HG03108 (cell line): ENCODE data around the gene TUT4.

Experiments
- ATAC-seq: cut with Tn5 transposase; IDR thresholded peaks from one replicate; pipeline ENCODE4 v1.9.1; 2021; ENCODE audit warnings: moderate library complexity; ENCODE audit not compliant: unreplicated experiment

Gene TUT4

GRCh38 chr1:52576074-52576473 is 23.2 kb upstream of the TUT4 start:
- ATAC-seq = no peak

GRCh38 chr1:52574594-52574993 is 21.7 kb upstream of the TUT4 start:
- no peak for ATAC-seq

- no peak for ATAC-seq
Measured at GRCh38 chr1:52572387-52572786, 19.5 kb upstream of the TUT4 start.

- ATAC-seq = no peak
Measured at GRCh38 chr1:52571783-52572182, 18.9 kb upstream of the TUT4 start.

GRCh38 chr1:52569449-52570210 is 16.7 kb upstream of the TUT4 start:
- no peak for ATAC-seq

- ATAC-seq = no peak
Measured at GRCh38 chr1:52567943-52568342, 15.1 kb upstream of the TUT4 start.

- ATAC-seq = no peak
Measured at GRCh38 chr1:52562766-52563165, 9.9 kb upstream of the TUT4 start.

GRCh38 chr1:52559875-52560274 is 7.0 kb upstream of the TUT4 start:
- ATAC-seq = no peak

GRCh38 chr1:52558941-52559340 is 6.0 kb upstream of the TUT4 start:
- ATAC-seq = no peak

- ATAC-seq = no peak
Measured at GRCh38 chr1:52556641-52557360, 3.9 kb upstream of the TUT4 start.

- ATAC-seq = no peak
Measured at GRCh38 chr1:52554756-52555155, 1.9 kb upstream of the TUT4 start.

GRCh38 chr1:52554267-52554640 is 1.4 kb upstream of the TUT4 start:
- ATAC-seq = no peak

- ATAC-seq = peak; percentile 54
Measured at GRCh38 chr1:52553362-52554266, 722 bp upstream of the TUT4 start.

GRCh38 chr1:52552236-52552504 is 722 bp downstream of the TUT4 start:
- no peak for ATAC-seq

GRCh38 chr1:52551507-52552235 is 1.2 kb downstream of the TUT4 start:
- ATAC-seq = no peak

- no peak for ATAC-seq
Measured at GRCh38 chr1:52550447-52550846, 2.4 kb downstream of the TUT4 start.

GRCh38 chr1:52549267-52549666 is 3.6 kb downstream of the TUT4 start:
- ATAC-seq = no peak

- no peak for ATAC-seq
Measured at GRCh38 chr1:52546852-52547251, 6.0 kb downstream of the TUT4 start.

- no peak for ATAC-seq
Measured at GRCh38 chr1:52544665-52545525, 8.0 kb downstream of the TUT4 start.

GRCh38 chr1:52542085-52542688 is 10.7 kb downstream of the TUT4 start:
- ATAC-seq = no peak
